ENCODE results near the gene SEMA4D.

Gene SEMA4D

DNA sequence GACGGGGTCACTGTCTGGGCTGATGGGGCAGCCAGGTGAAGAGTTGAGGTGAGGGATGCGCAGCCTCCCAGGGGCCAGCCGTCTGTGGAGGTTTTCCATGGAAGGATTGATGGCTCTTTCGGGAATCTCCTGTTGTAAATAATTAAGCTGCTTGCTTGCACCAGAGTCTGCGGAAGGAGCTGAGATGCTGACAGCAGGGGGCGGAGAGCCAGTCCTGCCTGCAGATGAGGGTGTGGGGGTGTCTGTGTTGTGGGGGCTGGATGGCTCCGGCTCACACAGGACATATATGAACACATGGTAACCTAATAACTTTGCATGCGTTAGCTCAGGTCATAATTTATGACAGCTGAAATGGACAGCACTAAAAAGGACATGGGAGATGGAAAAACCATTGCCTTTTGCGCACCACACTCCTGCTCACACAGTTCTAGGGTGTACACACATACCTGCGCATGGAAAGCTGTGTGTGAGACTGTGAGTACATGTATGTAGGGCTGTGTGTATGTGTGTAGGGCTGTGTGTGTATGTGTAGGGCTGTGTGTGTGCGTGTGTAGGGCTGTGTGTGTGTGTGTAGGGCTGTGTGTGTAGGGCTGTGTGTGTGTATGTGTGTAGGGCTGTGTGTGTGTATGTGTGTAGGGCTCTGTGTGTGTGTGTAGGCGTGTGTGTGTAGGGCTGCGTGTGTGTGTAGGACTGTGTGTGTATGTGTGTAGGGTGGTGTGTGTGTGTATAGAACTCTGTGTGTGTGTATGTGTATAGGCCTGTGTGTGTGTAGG, 36.8 kb upstream of the SEMA4D start:
- TF ChIP-seq GATA1 (IDR thresholded peaks at IDR 0.05; ENCODE audit: low read depth, low read length) (no peak), POLR2A (IDR thresholded peaks at IDR 0.05; ENCODE audit: low read length) (no peak)
- no peak for DNase-seq

DNA sequence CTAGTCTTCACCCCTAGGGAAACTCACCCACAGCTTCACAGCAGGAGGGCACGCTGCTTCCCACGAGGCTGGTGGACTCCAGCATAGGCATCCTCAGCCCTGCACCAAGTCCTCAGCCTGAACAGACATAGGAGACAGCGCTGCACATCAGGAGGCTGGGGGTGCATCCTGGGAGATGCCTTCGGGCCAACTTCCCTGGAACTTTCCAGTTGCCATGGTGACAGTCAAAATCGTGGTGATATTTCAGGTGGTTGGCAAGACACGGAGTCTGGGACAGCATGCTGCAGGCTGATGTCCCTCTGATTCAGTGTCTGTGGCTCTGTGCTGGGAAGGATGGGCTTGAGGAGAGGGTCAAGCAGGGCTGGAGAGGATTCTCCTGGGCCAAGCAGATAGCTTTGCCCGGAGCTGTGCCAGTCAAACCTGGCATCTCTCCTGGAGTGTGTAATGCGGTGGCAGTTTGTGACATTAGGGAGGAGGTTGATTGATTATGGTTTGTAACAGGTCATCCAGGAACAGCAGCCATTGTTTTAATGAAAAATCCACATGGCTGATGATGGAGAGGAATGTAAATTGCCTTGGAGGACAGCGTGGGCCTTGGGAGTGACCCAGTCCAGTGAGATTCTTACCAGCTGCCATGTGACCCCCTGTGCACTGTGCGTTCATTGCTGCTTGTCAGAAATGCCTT, 35.6 kb upstream of the SEMA4D start:
- TF ChIP-seq POLR2A (IDR thresholded peaks at IDR 0.05; ENCODE audit: low read length) (no peak), GATA1 (IDR thresholded peaks at IDR 0.05; ENCODE audit: low read depth, low read length) (no peak)
- DNase-seq, result no peak

DNA sequence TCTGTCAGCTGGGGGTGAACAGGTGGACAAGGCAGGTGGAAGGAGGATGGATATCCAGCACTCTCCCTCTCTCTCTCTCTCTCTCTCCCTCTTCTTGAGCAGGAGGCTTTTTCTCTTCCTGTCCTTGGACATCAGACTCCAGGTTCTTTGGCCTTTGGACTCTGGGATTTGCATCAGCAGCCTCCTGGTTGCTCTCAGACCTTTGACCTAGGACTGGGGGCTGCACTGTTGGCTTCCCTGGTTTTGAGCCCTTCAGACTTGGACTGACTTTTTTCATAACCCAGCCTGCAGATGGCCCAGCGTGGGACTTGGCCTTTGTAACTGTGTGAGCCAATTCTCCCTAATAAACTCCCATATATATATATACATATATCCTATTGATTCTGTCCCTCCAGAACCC, 35.0 kb upstream of the SEMA4D start:
- DNase-seq, result no peak
- TF ChIP-seq GATA1 (IDR thresholded peaks at IDR 0.05; ENCODE audit: low read depth, low read length) (no peak), POLR2A (IDR thresholded peaks at IDR 0.05; ENCODE audit: low read length) (no peak)

DNA sequence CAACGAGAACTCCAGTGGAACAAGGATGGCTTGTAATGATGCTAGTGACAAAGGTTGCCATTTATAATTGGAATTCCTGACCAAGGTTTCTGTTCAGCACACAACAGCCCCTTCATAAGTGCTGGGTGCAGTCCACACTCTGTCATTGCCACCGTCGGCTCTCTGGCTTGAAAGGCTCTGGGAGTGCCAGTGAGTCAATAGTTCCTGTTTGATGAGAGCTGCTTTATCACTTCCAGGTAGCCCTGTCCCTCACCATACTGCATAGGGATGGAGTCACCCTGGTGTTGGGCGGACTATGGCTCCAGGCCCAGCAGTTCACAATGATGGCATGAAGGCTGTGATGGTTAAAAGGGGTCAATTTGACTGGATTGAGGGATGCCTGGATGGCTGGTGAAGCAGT, 34.6 kb upstream of the SEMA4D start:
- no peak for DNase-seq
- TF ChIP-seq GATA1 (IDR thresholded peaks at IDR 0.05; ENCODE audit: low read depth, low read length) (no peak), POLR2A (IDR thresholded peaks at IDR 0.05; ENCODE audit: low read length) (no peak)

DNA sequence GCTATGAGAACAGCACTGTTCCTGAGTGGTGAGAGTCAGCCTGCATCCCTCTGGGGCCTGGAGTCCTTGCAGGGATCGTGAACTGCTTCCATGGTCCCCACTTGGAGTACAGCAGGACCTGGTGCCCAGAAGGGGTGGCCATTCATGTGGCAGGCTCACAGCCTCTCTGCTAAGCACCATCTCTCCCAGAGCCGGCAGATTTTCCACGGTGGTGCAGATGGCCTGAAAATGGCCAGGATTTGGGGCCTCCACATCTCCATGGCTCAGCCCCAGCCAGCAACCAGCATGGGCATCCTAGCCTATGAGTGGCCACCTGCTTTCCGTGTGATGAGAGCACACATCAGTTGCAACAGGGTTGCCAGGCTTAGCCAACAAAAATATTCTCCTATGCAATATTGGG, 33.9 kb upstream of the SEMA4D start:
- TF ChIP-seq POLR2A (IDR thresholded peaks at IDR 0.05; ENCODE audit: low read length) (no peak), GATA1 (IDR thresholded peaks at IDR 0.05; ENCODE audit: low read depth, low read length) (no peak)

DNA sequence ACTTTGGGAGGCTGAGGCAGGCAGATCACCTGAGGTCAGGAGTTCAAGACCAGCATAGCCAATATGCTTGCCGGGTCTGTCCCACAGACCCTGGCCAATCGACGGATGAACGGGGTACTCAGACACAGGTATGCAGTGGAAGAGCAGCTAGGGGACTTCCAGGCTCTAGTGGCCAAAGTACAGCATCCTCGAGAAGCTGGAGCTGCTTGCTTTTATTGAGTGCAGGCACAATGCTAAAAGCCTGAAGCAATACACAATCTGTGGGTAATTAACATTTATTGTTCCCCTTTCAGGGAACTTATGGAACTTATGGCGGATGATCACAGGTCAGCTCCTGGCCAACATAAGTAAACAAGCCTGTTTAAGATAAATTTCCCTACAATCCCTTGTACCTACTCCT, 32.8 kb upstream of the SEMA4D start:
- no peak for DNase-seq
- no peak for TF ChIP-seq POLR2A (IDR thresholded peaks at IDR 0.05; ENCODE audit: low read length)
- TF ChIP-seq GATA1 (IDR thresholded peaks at IDR 0.05; ENCODE audit: low read depth, low read length), result no peak

More for the DNA sequence above, 33.9 kb upstream of the SEMA4D start:
- DNase-seq, result no peak

DNA sequence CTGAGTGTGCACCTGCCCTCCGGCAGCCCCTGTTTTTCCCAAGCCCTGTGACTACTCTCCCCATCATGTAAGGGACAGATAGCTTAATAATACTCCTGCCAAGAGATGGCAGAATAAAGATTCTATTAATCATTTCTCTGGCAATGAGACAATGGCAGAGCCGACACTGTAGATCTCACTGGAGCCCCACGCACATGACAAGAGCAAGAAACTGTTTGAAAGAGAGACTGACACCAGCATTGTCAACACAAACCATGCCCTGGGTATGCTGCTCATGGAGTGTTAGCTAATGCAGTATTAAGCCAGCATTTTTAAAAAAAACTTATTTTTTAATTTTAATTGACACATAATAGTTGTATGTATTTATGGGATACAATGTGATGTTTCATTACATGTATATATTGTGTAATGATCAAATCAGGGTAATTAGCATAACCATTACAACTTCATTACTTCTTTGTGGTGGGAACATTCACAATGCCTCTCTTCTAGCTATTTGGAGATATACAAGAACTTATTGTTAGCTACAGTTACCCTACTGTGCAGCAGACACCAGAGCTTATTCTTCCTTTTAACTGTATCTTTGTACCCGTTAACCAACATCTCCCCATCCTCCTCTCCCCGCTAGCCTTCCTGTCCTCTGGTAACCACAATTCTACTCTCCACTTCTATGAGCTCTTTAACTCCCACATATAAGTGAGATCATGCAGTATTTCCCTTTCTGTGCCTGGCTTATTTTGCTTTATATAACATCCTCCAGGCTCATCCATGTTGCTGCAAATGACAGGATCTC, 31.5 kb upstream of the SEMA4D start:
- no peak for TF ChIP-seq POLR2A (IDR thresholded peaks at IDR 0.05; ENCODE audit: low read length)
- TF ChIP-seq GATA1 (IDR thresholded peaks at IDR 0.05; ENCODE audit: low read depth, low read length), result no peak
- no peak for DNase-seq

DNA sequence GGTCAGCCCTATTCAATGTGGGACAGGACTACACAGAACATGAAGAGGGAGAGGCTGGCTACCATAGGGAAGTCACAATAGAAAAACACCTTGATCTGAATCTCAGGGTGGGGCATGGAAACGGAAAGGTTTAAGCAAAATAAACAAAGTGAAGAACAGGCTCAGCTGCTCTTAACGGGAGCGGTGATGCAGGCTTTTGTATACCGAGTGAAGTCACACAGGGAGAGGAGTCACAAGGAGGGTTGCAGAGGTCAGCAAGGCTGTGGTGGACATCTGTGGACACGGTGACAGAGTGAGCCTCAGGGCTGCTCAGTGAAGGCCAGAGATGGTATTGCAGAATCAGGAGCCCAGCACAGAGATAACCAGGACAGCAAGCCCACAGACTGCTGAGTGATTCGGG, 30.6 kb upstream of the SEMA4D start:
- DNase-seq, result no peak
- TF ChIP-seq POLR2A (IDR thresholded peaks at IDR 0.05; ENCODE audit: low read length), result no peak
- TF ChIP-seq GATA1 (IDR thresholded peaks at IDR 0.05; ENCODE audit: low read depth, low read length), result no peak

DNA sequence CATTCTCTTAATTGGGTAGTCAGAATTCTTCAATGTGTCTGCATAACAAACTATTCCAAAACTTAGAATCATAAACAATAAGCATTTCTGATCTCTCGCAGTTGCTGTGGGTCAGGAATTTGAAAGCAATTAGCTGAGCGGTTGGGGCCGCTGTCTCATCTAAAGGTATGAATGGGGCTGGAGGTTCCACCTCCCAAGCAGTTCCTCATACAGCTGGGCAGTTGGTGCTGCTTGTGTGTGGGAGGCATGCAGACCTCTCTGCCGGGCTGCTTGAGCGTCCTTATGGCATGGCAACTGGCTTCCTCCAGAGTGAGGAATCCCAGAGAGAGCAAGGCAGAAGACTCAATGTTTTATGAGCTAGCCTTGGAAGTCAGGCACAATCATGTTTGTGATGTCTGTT, 30.2 kb upstream of the SEMA4D start:
- no peak for DNase-seq
- TF ChIP-seq GATA1 (IDR thresholded peaks at IDR 0.05; ENCODE audit: low read depth, low read length) (no peak), POLR2A (IDR thresholded peaks at IDR 0.05; ENCODE audit: low read length) (no peak)

DNA sequence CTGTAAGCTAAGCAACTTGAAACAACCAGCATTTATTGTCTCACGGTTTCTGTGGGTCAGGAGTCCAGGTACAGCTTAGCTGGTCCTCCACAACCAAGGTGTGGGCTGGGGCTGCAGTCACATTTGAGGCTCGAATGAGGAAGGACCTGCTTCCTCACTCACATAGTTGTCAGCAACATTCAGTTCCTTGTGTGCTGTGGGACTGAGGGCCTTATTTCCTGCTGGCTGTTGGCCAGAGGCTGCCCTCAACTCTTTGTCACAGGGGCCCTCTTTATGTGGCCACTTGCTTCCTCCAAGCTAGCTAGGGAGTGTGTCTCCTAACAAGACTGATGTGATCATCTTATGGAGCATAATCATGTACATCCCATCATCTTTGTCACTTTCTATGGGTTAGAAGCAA, 29.2 kb upstream of the SEMA4D start:
- no peak for DNase-seq
- TF ChIP-seq POLR2A (IDR thresholded peaks at IDR 0.05; ENCODE audit: low read length) (no peak), GATA1 (IDR thresholded peaks at IDR 0.05; ENCODE audit: low read depth, low read length) (no peak)

DNA sequence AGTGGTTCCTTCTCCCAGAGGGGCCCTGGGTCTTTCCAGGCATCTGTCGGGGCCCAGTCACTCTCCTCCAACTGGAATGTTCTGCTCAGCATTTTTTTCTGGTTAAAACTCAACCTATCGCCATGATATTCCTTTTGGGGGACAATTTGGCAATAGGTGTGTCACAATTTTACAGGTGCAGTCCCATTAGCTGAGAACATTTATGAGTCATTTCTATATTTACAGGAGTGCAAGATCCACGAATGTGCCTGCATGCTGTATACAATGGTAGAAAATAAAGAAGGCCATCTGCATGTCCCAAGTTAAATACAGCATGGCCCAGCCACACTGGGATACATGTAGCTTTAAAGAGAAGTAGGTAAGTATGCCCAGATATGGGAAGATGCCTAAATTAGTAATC, 28.8 kb upstream of the SEMA4D start:
- TF ChIP-seq POLR2A (IDR thresholded peaks at IDR 0.05; ENCODE audit: low read length) (no peak), GATA1 (IDR thresholded peaks at IDR 0.05; ENCODE audit: low read depth, low read length) (no peak)
- DNase-seq, result no peak

DNA sequence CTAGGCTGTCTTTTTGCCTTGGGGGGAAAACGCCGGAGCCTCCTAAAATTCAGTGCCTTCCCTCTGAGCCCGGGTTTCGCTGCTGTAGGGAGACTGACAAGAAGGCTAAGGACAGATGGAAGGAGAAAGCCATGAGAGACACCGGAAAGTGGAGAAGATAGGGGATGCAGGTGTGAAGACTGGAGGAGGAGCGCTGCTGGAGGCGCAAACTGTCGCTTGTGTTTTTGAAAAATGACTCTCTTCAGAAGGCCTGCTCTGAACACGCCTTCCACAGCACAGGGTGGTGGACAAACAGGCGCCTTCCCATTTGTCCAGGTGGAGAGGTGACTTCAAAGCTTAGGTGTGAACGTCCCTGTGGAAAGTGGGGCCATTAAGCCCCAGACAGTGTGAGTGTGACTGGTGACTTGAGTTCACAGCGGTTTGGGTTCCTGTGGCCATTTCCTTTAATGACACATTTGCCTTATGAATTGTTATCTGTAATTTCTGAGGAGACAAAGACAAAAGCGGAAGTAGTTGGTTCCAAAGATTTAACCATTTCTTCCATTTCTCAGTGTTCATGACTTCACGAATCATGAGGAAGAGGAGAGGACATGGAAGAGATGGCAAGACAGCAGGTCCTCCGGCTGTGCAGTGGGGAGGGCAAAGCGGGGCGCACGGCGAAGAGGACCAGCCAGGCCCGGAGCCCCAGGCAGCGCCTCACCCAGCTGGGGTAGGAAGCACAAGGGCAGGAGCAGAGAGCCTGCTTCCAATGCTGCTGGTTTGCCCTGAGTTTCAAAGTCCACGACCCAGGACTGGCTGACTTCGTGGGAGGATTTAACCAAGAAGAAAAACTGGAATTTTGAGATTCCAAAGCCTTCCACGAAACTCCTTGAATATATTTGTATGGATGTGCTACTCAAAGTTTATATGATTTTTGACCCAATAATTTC, 27.8 kb upstream of the SEMA4D start:
- TF ChIP-seq GATA1 (IDR thresholded peaks at IDR 0.05; ENCODE audit: low read depth, low read length), result no peak
- no peak for TF ChIP-seq POLR2A (IDR thresholded peaks at IDR 0.05; ENCODE audit: low read length)
- no peak for DNase-seq

DNA sequence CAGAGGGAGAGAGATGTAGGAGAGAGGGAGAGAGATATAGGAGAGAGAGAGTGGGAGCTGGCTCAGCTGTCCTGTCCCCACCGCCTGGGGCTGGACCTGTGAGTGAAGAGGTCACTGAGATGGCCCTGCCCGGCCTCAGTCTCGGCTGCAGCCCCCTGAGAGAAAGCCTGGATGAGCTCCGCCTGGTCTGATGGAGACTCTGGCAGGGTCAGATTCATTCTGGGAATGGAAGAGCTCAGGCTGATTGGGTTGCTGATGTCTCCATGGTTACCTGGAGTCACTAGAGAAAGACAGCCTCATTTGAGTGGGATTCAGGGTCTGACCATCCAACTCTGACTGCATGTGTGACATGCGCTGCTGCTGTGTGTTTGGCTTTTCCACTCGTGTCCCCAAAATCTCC, 27.1 kb upstream of the SEMA4D start:
- TF ChIP-seq GATA1 (IDR thresholded peaks at IDR 0.05; ENCODE audit: low read depth, low read length), result no peak
- TF ChIP-seq POLR2A (IDR thresholded peaks at IDR 0.05; ENCODE audit: low read length), result no peak
- DNase-seq, result no peak

Measured in erythroblast (primary cell).